CD1c-positive myeloid dendritic cell (primary cell): Measurements from ENCODE around the gene PRADC1.
A peak's percentile ranks its signal among the peaks of the same experiment; 100 is the strongest.

Source experiments
- DNase-seq: peaks from one replicate; pipeline ENCODE4 v3.0.0-alpha.2; 2016; ENCODE audit errors: extremely low spot score

Gene PRADC1

GRCh38 chr2:73258913-73259215 is 25.8 kb upstream of the PRADC1 start:
- DNase-seq, result no peak

GRCh38 chr2:73258186-73258912 is 25.3 kb upstream of the PRADC1 start:
- DNase-seq, result no peak

- DNase-seq, result peak; percentile 38
Observed at GRCh38 chr2:73257425-73258125, 24.5 kb upstream of the PRADC1 start.

- no peak for DNase-seq
Observed at GRCh38 chr2:73257021-73257420, 24.0 kb upstream of the PRADC1 start.

GRCh38 chr2:73256618-73256922 is 23.5 kb upstream of the PRADC1 start:
- no peak for DNase-seq

- no peak for DNase-seq
Observed at GRCh38 chr2:73255907-73256617, 23.0 kb upstream of the PRADC1 start.

GRCh38 chr2:73255007-73255644 is 22.1 kb upstream of the PRADC1 start:
- no peak for DNase-seq

- no peak for DNase-seq
Observed at GRCh38 chr2:73254343-73255006, 21.4 kb upstream of the PRADC1 start.

GRCh38 chr2:73253901-73254300 is 20.9 kb upstream of the PRADC1 start:
- DNase-seq, result peak; percentile 64

GRCh38 chr2:73253400-73253799 is 20.4 kb upstream of the PRADC1 start:
- peak; percentile 13 for DNase-seq

GRCh38 chr2:73252238-73253027 is 19.4 kb upstream of the PRADC1 start:
- DNase-seq, result no peak

GRCh38 chr2:73250872-73251846 is 18.1 kb upstream of the PRADC1 start:
- DNase-seq, result no peak

- no peak for DNase-seq
Observed at GRCh38 chr2:73249636-73250035, 16.6 kb upstream of the PRADC1 start.

- DNase-seq, result no peak
Observed at GRCh38 chr2:73246850-73247249, 13.8 kb upstream of the PRADC1 start.

- DNase-seq, result no peak
Observed at GRCh38 chr2:73244580-73244979, 11.5 kb upstream of the PRADC1 start.

- DNase-seq, result no peak
Observed at GRCh38 chr2:73243884-73244570, 11.0 kb upstream of the PRADC1 start.

GRCh38 chr2:73239776-73240175 is 6.7 kb upstream of the PRADC1 start:
- DNase-seq, result no peak

- no peak for DNase-seq
Observed at GRCh38 chr2:73238976-73239375, 5.9 kb upstream of the PRADC1 start.

GRCh38 chr2:73238149-73238548 is 5.1 kb upstream of the PRADC1 start:
- DNase-seq, result no peak

- no peak for DNase-seq
Observed at GRCh38 chr2:73237168-73237567, 4.1 kb upstream of the PRADC1 start.
